Measurements from ENCODE around the gene GPS2. TPM values are rescaled to one million over a fixed set of nuclear protein-coding genes. Genes with fewer than 3 reads are reported as not detected.

GPS2 gene
- polyA plus RNA-seq, 1 donor (not counting 4 experiments of a cell fraction or from before 2014, with no cell fraction given) = 24.7 TPM

GRCh38 chr17:7355573-7355972 is 40.4 kb upstream of the GPS2 start:
- Histone ChIP-seq H3K79me2 (ENCODE audit: control insufficient read depth, insufficient read depth, low read length) (peaks cover 23% of the 10 kb centered on the region), H4K20me1 (ENCODE audit: control insufficient read depth, extremely low read depth, insufficient read depth, low read length) (no peaks in the 10 kb centered on the region), H3K4me2 (ENCODE audit: control insufficient read depth, extremely low read depth, insufficient read depth, low read depth, low read length) (no peak overlapping the region), H3K36me3 (ENCODE audit: control insufficient read depth in 2 of 2, extremely low read depth in 1 of 2, insufficient read depth in 2 of 2, low read length in 2 of 2) (no peaks in the 10 kb centered on the region), H3K27me3 (ENCODE audit: control insufficient read depth, extremely low read depth, insufficient read depth, low read length) (no peaks in the 10 kb centered on the region), H3K4me1 (ENCODE audit: control insufficient read depth, extremely low read depth, insufficient read depth, low read length) (peaks cover 36% of the 10 kb centered on the region), H3K9me1 (ENCODE audit: control insufficient read depth, extremely low read depth, insufficient read depth, low read length) (no peaks in the 10 kb centered on the region), H2AFZ (ENCODE audit: control insufficient read depth, low read length) (no peak overlapping the region), H3K9ac (ENCODE audit: control insufficient read depth, extremely low read depth, insufficient read depth, low read length) (no peak overlapping the region), H3K4me3 (ENCODE audit: control insufficient read depth in 2 of 3, extremely low read depth in 1 of 3, insufficient read depth in 2 of 3, low read depth in 1 of 3, low read length in 3 of 3) (no peak overlapping the region), H3K27ac (ENCODE audit: control insufficient read depth, insufficient read depth, low read length) (peak overlapping the region; percentile 51), H3K9me3 (ENCODE audit: control insufficient read depth, low read depth, low read length) (no peaks in the 10 kb centered on the region)
- DNase-seq (ENCODE audit: low read depth, low spot score) (no peak), FAIRE-seq (peak; percentile 39)
- no peak for TF ChIP-seq EZH2 (IDR thresholded peaks at IDR 0.05; ENCODE audit: low read length)
- TF ChIP-seq, protein P1, sequence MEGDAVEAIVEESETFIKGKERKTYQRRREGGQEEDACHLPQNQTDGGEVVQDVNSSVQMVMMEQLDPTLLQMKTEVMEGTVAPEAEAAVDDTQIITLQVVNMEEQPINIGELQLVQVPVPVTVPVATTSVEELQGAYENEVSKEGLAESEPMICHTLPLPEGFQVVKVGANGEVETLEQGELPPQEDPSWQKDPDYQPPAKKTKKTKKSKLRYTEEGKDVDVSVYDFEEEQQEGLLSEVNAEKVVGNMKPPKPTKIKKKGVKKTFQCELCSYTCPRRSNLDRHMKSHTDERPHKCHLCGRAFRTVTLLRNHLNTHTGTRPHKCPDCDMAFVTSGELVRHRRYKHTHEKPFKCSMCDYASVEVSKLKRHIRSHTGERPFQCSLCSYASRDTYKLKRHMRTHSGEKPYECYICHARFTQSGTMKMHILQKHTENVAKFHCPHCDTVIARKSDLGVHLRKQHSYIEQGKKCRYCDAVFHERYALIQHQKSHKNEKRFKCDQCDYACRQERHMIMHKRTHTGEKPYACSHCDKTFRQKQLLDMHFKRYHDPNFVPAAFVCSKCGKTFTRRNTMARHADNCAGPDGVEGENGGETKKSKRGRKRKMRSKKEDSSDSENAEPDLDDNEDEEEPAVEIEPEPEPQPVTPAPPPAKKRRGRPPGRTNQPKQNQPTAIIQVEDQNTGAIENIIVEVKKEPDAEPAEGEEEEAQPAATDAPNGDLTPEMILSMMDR (optimal IDR thresholded peaks at IDR 0.05 in 1 of 3, IDR thresholded peaks at IDR 0.05 in 1 of 3, conservative IDR thresholded peaks at IDR 0.05 in 1 of 3; ENCODE audit: extremely low read depth in 1 of 3, insufficient read depth in 2 of 3, low read length in 3 of 3) = no peak
- dilution Hi-C loops (cut with MboI; ENCODE audit: extremely low pct_ligation_motif_present, low sequenced_read_pairs) = no loop called here

DNA sequence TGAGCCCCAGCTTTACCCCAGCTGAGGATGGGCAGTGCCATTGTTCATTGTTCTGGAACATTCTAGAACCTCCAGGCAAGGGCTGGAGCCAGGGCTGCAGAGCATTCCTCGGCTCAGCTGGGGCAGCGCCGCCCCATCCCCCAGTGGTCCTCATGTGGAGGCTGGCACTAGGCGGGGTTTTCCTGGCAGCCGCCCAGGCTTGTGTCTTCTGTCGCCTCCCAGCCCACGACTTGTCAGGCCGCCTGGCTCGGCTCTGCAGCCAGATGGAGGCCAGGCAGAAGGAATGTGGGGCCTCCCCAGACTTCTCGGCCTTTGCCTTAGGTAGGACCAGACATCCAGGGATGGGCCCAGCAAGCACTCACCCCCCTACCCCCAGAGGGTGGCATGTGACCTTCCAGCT is 39.9 kb upstream of the GPS2 start, which contains the start of gene TMEM95:
Gene TMEM95 (plus strand): TSS at position 104 of the 400 bp plus-strand sequence. CDS start 49 bp downstream, at position 153.
- DNase-seq (ENCODE audit: low read depth, low spot score) = no peak
- Histone ChIP-seq H3K4me2 (ENCODE audit: control insufficient read depth, extremely low read depth, insufficient read depth, low read depth, low read length) (peak within 1 kb of the TSS; percentile 95), H3K9ac (ENCODE audit: control insufficient read depth, extremely low read depth, insufficient read depth, low read length) (peak within 1 kb of the TSS; percentile 69), H3K9me1 (ENCODE audit: control insufficient read depth, extremely low read depth, insufficient read depth, low read length) (no peaks in the 10 kb centered on the region), H2AFZ (ENCODE audit: control insufficient read depth, low read length) (no peak within 1 kb of the TSS), H3K27ac (ENCODE audit: control insufficient read depth, insufficient read depth, low read length) (peak within 1 kb of the TSS; percentile 88), H3K4me3 (ENCODE audit: control insufficient read depth in 2 of 3, extremely low read depth in 1 of 3, insufficient read depth in 2 of 3, low read depth in 1 of 3, low read length in 3 of 3) (peak within 1 kb of the TSS; percentile 45 to 58 (median 54)), H3K4me1 (ENCODE audit: control insufficient read depth, extremely low read depth, insufficient read depth, low read length) (peaks cover 36% of the 10 kb centered on the region), H3K79me2 (ENCODE audit: control insufficient read depth, insufficient read depth, low read length) (peaks cover 23% of the 10 kb centered on the region), H4K20me1 (ENCODE audit: control insufficient read depth, extremely low read depth, insufficient read depth, low read length) (no peaks in the 10 kb centered on the region), H3K9me3 (ENCODE audit: control insufficient read depth, low read depth, low read length) (no peaks in the 10 kb centered on the region), H3K36me3 (ENCODE audit: control insufficient read depth in 2 of 2, extremely low read depth in 1 of 2, insufficient read depth in 2 of 2, low read length in 2 of 2) (no peaks in the 10 kb centered on the region), H3K27me3 (ENCODE audit: control insufficient read depth, extremely low read depth, insufficient read depth, low read length) (no peaks in the 10 kb centered on the region)
- FAIRE-seq = no peak
- TF ChIP-seq, protein P1 (optimal IDR thresholded peaks at IDR 0.05 in 1 of 3, IDR thresholded peaks at IDR 0.05 in 1 of 3, conservative IDR thresholded peaks at IDR 0.05 in 1 of 3; ENCODE audit: extremely low read depth in 1 of 3, insufficient read depth in 2 of 3, low read length in 3 of 3) = no peak
- dilution Hi-C loops (cut with MboI; ENCODE audit: extremely low pct_ligation_motif_present, low sequenced_read_pairs) = no loop called here

Data from keratinocyte (primary cell).